HG02870 (cell line): ENCODE results near the gene DMRT2.

Experiments
- ATAC-seq: cut with Tn5 transposase; IDR thresholded peaks from one replicate; pipeline ENCODE4 v1.9.1; 2021; ENCODE audit warnings: mild to moderate bottlenecking, moderate library complexity; ENCODE audit not compliant: unreplicated experiment

DMRT2 gene

DNA sequence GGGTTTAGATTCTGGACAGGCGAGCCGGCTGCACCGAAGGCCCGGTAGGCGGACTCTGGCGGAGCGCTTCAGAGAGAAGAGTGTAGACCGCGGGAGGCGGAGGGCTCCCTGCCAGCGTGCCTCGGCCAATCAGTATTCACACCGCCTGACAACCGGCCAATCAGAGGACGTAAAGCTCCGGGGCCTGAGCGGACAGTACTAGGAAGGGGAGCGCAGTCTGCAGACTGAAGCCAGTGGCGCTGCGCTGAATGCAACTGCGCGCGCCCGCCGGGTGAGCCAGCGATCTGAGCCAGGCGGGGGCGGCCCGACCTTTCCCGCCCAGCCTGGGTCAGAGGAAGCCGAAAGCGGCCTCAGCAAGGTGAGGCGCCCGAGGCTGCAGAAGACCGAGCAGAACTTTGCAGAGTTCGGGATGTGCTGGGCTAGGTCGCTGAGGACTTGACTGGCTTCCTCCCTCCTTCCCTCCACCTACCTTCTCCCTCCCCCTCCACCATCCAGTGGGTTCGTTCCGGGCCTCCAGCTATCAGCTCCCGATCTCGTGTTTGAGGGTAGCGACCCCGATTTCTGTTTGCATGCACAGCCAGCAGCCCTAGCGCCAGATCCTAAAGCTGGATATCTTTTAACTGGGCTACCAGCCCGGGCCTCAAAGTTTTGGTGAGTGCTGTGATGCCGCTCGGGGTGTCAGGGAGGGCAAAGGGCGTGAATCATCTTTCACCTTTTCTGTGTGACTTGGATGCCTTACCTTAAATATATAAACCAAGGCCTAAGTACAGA is at the start of gene DMRT2:
Gene DMRT2, plus strand, starts transcription at position 233 of the 771 bp plus-strand sequence. CDS start 1,257 bp downstream, outside the sequence.
- peak; percentile 74 for ATAC-seq

DNA sequence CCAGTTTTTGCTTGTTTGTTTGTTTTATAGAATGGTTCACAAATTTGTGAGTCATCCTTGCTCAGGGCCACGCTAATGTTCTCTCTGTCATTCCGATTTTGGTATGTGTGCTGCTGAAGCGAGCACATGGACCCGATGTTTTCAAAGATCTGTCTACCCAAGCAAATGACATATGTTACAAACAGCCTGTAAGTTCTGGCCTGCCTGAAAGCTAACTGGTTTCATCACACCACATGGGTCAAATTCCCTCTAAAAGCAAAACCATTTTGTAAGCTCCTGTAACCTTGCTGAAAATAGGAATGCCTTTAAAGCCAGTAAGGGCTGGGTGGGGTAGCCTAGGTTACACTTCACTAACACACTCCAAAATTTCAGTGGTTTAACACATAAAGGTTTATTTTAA is 48.3 kb upstream of the DMRT2 start:
- no peak for ATAC-seq

GRCh38 chr9:1002678-1003077 is 47.5 kb upstream of the DMRT2 start:
- ATAC-seq, result peak; percentile 50

GRCh38 chr9:1005043-1005667 is 45.0 kb upstream of the DMRT2 start:
- peak; percentile 53 for ATAC-seq

GRCh38 chr9:1007312-1007711 is 42.8 kb upstream of the DMRT2 start:
- ATAC-seq, result no peak

DNA sequence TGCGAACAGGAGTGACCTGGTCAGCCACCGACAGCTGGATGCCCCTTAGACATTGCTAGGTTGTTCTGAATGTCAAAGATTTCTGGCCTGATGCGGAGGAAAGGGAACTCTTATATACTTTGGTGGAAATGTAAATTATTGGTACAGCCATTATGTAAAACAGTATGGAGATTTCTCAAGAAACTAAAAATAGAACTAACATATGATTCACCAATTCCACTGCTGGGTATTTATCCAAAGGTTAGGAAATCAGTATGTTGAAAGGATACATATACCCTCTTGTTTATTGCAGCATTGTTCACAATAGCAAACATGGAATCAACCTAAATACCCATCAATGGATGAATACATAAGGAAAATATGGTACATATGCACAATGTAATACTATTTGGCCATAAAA is 41.9 kb upstream of the DMRT2 start:
- ATAC-seq, result no peak

DNA sequence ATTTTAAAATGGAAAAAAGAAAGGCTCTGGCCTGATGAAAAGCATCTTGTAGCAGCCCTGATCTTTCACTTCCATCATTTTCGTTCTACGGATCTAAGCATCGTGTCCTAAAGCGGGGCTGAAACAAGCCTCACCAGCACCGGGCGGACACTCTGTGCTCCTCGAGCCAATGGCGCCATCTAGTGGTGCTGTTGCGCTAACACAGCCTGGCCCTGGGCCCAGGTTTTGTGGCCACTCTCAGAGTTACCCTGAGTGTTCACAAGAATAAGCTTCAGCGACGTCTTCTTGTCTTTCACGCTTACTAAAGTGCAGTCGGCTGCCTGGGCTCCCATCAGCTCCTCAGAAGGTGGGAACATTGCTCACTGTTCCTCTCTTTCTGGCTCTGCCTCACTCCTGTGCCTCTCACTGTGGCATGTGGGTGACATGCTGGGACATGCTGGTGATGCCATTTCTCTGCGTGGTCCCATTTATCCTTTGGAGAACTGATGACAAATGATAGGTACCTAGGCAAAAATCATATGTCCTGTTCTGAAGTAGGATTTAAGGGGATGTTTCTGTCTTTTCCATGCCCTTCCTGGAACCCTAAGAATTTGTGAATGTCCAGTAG is 41.0 kb upstream of the DMRT2 start:
- peak; percentile 94 for ATAC-seq

DNA sequence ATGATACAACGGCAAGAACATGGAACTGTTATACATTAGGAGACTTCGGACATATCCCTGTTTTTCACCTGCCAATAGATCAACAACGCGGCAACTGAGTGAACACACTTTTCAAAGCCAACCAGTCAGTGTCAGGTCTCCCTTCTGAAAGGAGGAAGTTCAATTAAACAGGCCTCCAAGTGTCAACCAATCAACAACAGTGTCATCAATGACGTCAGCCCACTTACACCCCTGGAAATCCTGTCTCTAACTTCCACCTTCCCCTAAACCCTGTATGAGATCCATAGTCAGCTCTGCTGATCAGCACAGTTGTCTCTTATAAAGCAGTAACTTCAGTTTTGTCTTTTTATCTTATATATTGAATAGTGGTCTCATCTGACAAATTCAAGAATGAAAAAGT is 37.1 kb upstream of the DMRT2 start:
- no peak for ATAC-seq

- no peak for ATAC-seq
These were observed 35.9 kb upstream of the DMRT2 start for GRCh38 chr9:1014225-1014624.

- no peak for ATAC-seq
These were observed 35.5 kb upstream of the DMRT2 start for GRCh38 chr9:1014640-1015039.

- no peak for ATAC-seq
These were observed 32.0 kb upstream of the DMRT2 start for GRCh38 chr9:1018121-1018520.

- ATAC-seq, result no peak
These were observed 26.0 kb upstream of the DMRT2 start for GRCh38 chr9:1024112-1024511.

GRCh38 chr9:1025131-1025530 is 25.0 kb upstream of the DMRT2 start:
- ATAC-seq, result no peak

DNA sequence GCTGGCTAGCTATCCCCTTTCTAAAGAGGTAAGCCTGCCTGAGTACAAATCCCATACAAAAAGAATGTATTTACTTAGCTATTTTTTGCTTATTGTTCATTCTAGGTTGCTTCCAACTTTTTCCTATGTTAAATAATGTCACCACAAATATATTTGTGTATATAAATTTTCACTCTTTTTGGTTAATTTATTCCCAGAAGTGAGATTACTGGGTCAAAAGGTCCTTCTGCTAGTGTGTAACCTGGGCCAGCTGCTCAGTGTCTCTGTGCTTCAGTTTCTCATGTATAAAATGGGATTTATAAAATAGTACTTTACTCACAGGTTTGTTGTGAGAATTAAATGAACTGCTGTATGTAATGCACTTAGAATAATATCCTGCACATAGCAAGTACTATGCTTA is 23.9 kb upstream of the DMRT2 start:
- no peak for ATAC-seq

DNA sequence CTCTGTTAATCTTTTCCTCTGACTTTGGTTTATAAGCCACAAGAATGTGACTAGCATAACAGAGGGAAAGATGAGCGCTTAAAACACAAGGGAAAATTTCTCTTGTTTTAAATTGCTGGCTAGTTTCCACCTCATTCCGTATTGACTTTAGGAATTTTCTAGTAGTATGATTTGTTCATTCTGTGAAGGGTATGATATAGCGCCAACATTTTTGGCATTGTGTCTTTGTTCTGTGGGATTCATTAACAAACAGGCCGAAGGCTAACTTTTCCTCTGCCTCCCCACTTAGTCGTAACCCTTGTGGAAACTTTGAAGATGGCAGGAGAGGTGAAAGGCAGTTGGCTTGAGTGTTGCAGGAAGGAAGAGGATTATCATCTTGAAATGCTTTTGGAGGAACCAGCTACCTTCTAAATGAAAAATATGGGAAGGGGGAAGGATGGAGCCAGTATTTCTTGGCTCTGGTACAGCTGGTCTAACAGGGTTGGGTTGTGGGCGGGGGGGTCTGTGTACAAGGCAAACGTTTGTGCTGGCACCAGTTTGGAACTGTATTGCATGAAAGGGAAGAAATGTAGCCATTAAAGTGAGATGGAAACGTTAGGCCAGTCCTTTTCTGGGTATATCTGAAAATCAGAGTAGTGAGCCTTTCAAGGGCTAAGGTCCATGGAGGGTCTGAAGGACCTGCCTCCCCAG is 21.5 kb upstream of the DMRT2 start:
- ATAC-seq, result no peak

DNA sequence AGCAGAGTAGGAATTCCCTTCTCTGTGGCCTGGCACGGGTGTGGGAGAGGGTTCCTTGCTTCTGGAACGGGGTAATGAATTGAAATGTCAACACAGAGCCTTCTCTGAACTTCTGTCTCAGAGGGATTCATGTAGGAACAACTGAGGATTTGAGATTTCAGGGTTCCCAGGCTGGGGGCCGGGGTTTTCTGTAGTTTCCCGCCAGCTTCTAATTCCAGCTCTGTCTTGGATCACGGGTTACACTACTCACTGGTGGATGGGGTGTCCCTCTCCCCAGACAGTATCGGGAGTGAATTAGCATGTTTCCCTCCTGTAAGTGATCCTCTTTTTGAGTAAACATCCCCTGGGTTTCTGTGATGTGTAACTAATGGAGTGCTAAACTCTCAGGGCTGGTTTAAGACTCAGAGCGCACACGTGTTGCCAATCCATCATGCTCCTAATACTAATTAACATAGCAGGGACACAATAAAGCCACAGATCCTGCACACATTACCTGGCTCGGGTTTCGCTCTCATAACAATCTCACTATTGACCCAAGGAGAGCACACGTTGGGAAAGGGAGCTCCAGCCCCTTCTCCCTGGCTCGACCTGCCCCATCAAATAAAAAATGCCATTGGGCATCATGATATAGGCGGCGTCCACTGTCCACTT is 18.1 kb upstream of the DMRT2 start:
- no peak for ATAC-seq

GRCh38 chr9:1034271-1034670 is 15.9 kb upstream of the DMRT2 start:
- no peak for ATAC-seq

- ATAC-seq, result no peak
These were observed 10.6 kb upstream of the DMRT2 start for GRCh38 chr9:1039589-1039988.

DNA sequence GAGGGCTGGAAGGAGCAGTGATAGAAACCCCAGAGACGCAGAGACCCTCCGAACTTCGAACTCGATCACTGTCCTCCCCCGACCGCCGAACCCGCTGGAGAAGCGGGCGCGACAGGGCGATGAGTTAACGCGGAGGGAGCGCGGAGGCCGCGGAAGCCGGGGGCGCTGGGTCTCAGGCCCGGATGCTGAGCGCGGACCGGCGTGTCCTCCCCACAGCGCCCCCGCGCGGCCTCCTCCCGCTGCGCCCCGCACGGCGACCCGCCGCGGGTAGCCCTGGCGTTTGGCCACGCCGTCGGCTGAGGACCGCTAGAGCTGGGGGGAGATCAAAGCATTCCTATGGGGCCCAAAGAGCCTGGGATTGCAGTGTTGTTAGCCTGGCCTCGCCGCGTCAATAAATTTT is 7.7 kb upstream of the DMRT2 start:
- no peak for ATAC-seq

DNA sequence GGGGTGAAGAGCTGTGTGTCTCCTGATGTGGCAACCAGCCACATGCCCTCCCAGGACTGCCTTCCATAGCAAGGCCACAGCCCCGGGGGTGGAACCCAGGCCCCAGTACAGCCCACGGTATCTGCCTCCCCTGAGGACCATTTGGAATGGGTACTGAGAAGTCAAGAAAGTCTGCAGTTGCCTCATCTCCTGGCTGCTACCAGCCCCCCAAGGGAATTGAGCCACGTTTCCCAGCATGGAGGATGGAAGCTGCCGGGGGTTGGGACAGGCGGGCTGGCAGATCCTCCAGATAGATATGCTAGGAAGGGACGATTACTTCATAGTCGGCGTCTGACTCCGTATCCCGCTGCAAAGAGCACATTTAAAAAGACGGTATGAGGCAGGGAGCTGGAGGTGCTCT is 5.5 kb upstream of the DMRT2 start:
- ATAC-seq, result no peak
